Measurements from ENCODE around the gene RPUSD1.

The RPUSD1 gene

DNA sequence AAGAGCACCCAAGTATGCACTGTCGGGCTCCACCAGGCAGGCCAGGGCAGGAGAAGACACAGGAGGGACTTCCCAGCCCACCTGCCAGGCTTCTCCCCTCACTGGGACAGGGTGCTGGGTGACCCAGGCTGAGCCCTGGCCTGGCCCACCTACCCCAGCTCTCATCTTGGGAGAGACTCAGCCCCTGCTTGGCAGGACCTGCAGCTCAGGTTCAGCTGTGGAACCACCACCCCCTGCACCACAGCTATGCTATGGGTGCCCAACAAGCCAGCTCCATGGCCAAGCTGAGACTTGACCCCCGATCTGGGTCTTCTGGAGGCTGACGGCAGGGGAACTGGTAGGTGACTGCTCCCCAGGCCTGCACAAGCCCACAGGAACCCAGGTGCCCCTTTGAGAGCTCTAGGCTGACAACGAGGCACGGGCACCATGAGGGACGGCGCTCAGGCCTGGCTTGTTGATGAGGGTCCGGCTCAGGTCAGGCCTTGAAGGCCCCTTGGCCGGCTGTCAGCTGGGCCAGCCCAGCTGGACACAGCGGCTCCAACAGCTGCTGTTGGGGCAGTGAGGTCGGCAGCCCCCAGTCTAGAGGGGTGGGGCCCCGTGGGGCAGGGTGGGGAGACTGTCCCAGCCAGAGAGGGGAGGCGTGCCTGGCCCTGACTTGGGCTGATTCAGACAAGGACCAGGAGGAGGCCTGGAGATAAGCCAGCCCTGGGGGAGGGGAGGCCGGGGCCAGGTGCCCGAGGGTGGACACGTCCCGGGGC is 4.6 kb downstream of the RPUSD1 start:
- Histone ChIP-seq H4K8ac (ENCODE audit: low read length) (no peak overlapping the region), H3K36me3 (ENCODE audit: control insufficient read depth in 1 of 2, insufficient read depth in 2 of 2, low read depth in 1 of 2, low read length in 2 of 2) (peaks cover 8 to 36% of the 10 kb centered on the region in 2 experiments), H3K14ac (ENCODE audit: low read length in 2 of 2) (no peak overlapping the region), H3K23ac (ENCODE audit: low read length in 2 of 2) (no peak overlapping the region), H3K4me2 (ENCODE audit: low read length, poor library complexity, severe bottlenecking) (no peak overlapping the region), H2BK12ac (ENCODE audit: low read length in 2 of 2) (no peak overlapping the region), H3K18ac (ENCODE audit: low read depth in 1 of 2, low read length in 2 of 2) (no peak overlapping the region), H3K4ac (ENCODE audit: low read depth in 1 of 2, low read length in 2 of 2) (no peak overlapping the region), H4K91ac (ENCODE audit: low read length) (no peak overlapping the region), H2AFZ (ENCODE audit: low read depth, low read length) (no peak overlapping the region), H2BK5ac (ENCODE audit: low read depth, low read length, poor library complexity, severe bottlenecking) (no peak overlapping the region), H3K9me3 (ENCODE audit: control insufficient read depth, low read length) (no peaks in the 10 kb centered on the region), H3K79me1 (replicated peaks; ENCODE audit: low read length, poor library complexity, severe bottlenecking) (peaks cover 9% of the 10 kb centered on the region), H3K4me3 (ENCODE audit: insufficient read depth in 1 of 2, low read depth in 1 of 2, low read length in 2 of 2) (no peak overlapping the region), H3K27me3 (ENCODE audit: control insufficient read depth in 1 of 2, insufficient read depth in 1 of 2, low read length in 2 of 2) (peaks cover 3 to 47% of the 10 kb centered on the region in 2 experiments), H2AK5ac (ENCODE audit: low read length, severe bottlenecking) (no peak overlapping the region), H3K4me1 (ENCODE audit: control insufficient read depth, insufficient read depth, low read depth, low read length) (peaks cover 30% of the 10 kb centered on the region), H3K9ac (ENCODE audit: low read length) (no peak overlapping the region), H2BK120ac (ENCODE audit: low read depth, low read length) (no peak overlapping the region), H2BK15ac (ENCODE audit: low read depth, poor library complexity, severe bottlenecking) (no peak overlapping the region), H3K27ac (ENCODE audit: low read length, poor library complexity, severe bottlenecking) (no peak overlapping the region)
- DNase-seq = no peak
- 81% methylated on average over 17 of the region's 17 CpGs for WGBS

DNA sequence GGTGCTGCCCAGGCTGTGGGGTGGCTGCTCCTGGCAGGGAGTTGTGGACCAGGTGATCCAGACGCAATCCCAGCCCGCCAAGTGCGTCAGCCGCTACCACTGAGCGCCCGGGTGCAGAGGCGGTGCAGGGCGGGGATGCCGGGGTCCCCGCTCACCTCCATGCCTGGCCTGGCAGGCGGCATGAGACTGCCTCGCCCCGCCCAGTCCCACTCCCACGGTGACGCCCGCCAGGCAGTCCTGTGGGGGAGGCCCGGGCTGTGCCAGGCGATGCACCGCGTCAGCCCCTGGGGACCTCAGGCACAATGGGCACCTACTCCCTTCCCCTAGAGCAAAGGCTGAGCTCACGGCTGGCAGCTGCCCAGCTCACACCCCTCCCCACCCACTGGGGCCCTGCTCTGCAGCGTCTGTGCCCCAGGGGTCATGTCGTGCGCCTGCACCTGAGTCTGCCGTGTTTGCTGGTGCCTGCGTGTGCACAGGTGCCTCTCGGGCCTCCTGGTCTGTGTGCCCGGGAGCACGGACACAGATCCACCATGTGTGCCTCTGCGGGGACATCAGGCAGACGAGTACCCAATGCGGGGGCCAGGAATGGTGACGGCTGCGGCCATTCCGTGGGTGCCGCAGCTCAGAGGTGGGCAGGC is 5.3 kb downstream of the RPUSD1 start:
- peaks cover 9% of the 10 kb centered on the region for H3K79me1 ChIP-seq (replicated peaks; ENCODE audit: low read length, poor library complexity, severe bottlenecking)
- DNase-seq = no peak
- H2BK5ac ChIP-seq (ENCODE audit: low read depth, low read length, poor library complexity, severe bottlenecking) = no peak overlapping the region
- H2BK120ac ChIP-seq (ENCODE audit: low read depth, low read length) = no peak overlapping the region
- H3K9me3 ChIP-seq (ENCODE audit: control insufficient read depth, low read length) = no peaks in the 10 kb centered on the region
- no peak overlapping the region for H3K4me3 ChIP-seq (ENCODE audit: insufficient read depth in 1 of 2, low read depth in 1 of 2, low read length in 2 of 2)
- H3K36me3 ChIP-seq (ENCODE audit: control insufficient read depth in 1 of 2, insufficient read depth in 2 of 2, low read depth in 1 of 2, low read length in 2 of 2) = peaks cover 8 to 36% of the 10 kb centered on the region in 2 experiments
- H3K9ac ChIP-seq (ENCODE audit: low read length) = no peak overlapping the region
- no peak overlapping the region for H2BK15ac ChIP-seq (ENCODE audit: low read depth, poor library complexity, severe bottlenecking)
- 89% methylated on average over 36 of the region's 36 CpGs for WGBS
- no peak overlapping the region for H3K27ac ChIP-seq (ENCODE audit: low read length, poor library complexity, severe bottlenecking)
- H3K4me1 ChIP-seq (ENCODE audit: control insufficient read depth, insufficient read depth, low read depth, low read length) = peaks cover 37% of the 10 kb centered on the region
- H3K4ac ChIP-seq (ENCODE audit: low read depth in 1 of 2, low read length in 2 of 2) = no peak overlapping the region
- peak overlapping the region; percentile 18 for H4K91ac ChIP-seq (ENCODE audit: low read length)
- no peak overlapping the region for H4K8ac ChIP-seq (ENCODE audit: low read length)
- H3K23ac ChIP-seq (ENCODE audit: low read length in 2 of 2) = no peak overlapping the region
- no peak overlapping the region for H3K4me2 ChIP-seq (ENCODE audit: low read length, poor library complexity, severe bottlenecking)
- H3K18ac ChIP-seq (ENCODE audit: low read depth in 1 of 2, low read length in 2 of 2) = no peak overlapping the region
- no peak overlapping the region for H2AFZ ChIP-seq (ENCODE audit: low read depth, low read length)
- H2BK12ac ChIP-seq (ENCODE audit: low read length in 2 of 2) = no peak overlapping the region
- no peak overlapping the region for H3K14ac ChIP-seq (ENCODE audit: low read length in 2 of 2)
- H3K27me3 ChIP-seq (ENCODE audit: control insufficient read depth in 1 of 2, insufficient read depth in 1 of 2, low read length in 2 of 2) = peaks cover 3 to 54% of the 10 kb centered on the region in 2 experiments
- no peak overlapping the region for H2AK5ac ChIP-seq (ENCODE audit: low read length, severe bottlenecking)

DNA sequence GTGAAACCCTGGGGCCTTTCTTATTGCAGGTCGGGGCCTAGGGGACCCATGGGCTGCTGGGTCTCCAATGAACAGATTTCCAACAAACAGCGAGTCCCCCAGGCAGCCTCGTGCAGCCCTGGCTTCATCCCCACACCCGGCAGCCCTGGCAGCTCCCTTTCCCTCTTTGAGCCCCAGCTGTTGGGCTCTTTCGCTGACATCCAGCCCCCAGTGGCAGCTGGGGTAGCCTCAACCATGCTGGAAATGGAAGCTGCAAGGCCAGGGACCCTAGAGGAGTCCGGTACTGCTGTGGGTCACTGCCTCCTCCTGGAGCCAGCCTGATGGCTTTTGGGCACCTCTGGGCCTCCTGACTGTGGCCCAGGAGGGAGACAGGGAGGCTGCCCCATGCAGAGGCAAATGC is 5.9 kb downstream of the RPUSD1 start:
- WGBS = 75% methylated on average over 6 of the region's 6 CpGs
- Histone ChIP-seq H3K9ac (ENCODE audit: low read length) (no peak overlapping the region), H2AFZ (ENCODE audit: low read depth, low read length) (no peak overlapping the region), H3K4me1 (ENCODE audit: control insufficient read depth, insufficient read depth, low read depth, low read length) (peaks cover 34% of the 10 kb centered on the region), H3K79me1 (replicated peaks; ENCODE audit: low read length, poor library complexity, severe bottlenecking) (peaks cover 7% of the 10 kb centered on the region), H2BK120ac (ENCODE audit: low read depth, low read length) (no peak overlapping the region), H3K18ac (ENCODE audit: low read depth in 1 of 2, low read length in 2 of 2) (no peak overlapping the region), H2BK5ac (ENCODE audit: low read depth, low read length, poor library complexity, severe bottlenecking) (no peak overlapping the region), H3K4me2 (ENCODE audit: low read length, poor library complexity, severe bottlenecking) (no peak overlapping the region), H4K91ac (ENCODE audit: low read length) (no peak overlapping the region), H3K4me3 (ENCODE audit: insufficient read depth in 1 of 2, low read depth in 1 of 2, low read length in 2 of 2) (no peak overlapping the region), H3K27me3 (ENCODE audit: control insufficient read depth in 1 of 2, insufficient read depth in 1 of 2, low read length in 2 of 2) (peaks cover 3 to 58% of the 10 kb centered on the region in 2 experiments), H3K23ac (ENCODE audit: low read length in 2 of 2) (no peak overlapping the region), H3K9me3 (ENCODE audit: control insufficient read depth, low read length) (no peaks in the 10 kb centered on the region), H3K36me3 (ENCODE audit: control insufficient read depth in 1 of 2, insufficient read depth in 2 of 2, low read depth in 1 of 2, low read length in 2 of 2) (peaks cover 8 to 32% of the 10 kb centered on the region in 2 experiments), H3K27ac (ENCODE audit: low read length, poor library complexity, severe bottlenecking) (no peak overlapping the region), H2BK15ac (ENCODE audit: low read depth, poor library complexity, severe bottlenecking) (no peak overlapping the region), H4K8ac (ENCODE audit: low read length) (no peak overlapping the region), H2AK5ac (ENCODE audit: low read length, severe bottlenecking) (no peak overlapping the region), H2BK12ac (ENCODE audit: low read length in 2 of 2) (no peak overlapping the region), H3K14ac (ENCODE audit: low read length in 2 of 2) (no peak overlapping the region), H3K4ac (ENCODE audit: low read depth in 1 of 2, low read length in 2 of 2) (no peak overlapping the region)
- DNase-seq = no peak

DNA sequence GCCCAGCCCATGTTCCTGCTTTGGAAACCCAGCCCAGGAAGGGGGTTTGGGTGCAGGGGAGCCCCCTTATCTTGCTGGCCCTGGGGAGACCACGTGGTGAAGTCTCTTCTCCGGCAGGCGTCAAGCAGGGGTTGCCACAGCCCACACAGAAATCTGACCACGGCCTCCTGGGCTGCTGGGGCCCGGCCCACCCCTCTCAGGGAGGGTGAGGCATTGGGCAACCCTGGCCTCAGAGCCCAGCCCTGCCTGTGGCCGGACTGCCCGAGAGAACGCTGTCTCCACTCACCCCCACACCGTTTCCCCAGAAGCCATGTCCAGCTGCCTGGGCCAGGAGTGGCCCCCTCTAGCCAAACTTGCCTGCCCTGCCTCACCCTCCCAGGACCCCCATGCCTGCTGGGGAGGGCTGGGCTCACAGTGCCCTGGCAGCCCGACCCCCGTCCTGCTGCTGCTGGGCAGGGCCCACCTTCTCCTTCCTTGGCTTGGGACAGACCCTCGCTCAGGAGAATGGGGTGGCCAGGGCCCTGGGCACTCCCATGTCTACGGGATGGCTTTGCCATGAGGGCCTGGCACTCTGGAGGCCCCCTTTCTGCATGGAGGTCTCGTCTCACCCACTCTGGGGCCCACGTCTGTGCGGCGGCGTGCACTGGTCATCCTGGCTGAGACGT is 6.7 kb downstream of the RPUSD1 start:
- Histone ChIP-seq H3K4me1 (ENCODE audit: control insufficient read depth, insufficient read depth, low read depth, low read length) (peaks cover 27% of the 10 kb centered on the region), H2BK12ac (ENCODE audit: low read length in 2 of 2) (no peak overlapping the region), H3K27me3 (ENCODE audit: control insufficient read depth in 1 of 2, insufficient read depth in 1 of 2, low read length in 2 of 2) (peaks cover 3 to 58% of the 10 kb centered on the region in 2 experiments), H4K91ac (ENCODE audit: low read length) (no peak overlapping the region), H3K4me3 (ENCODE audit: insufficient read depth in 1 of 2, low read depth in 1 of 2, low read length in 2 of 2) (no peak overlapping the region), H2BK120ac (ENCODE audit: low read depth, low read length) (no peak overlapping the region), H2AFZ (ENCODE audit: low read depth, low read length) (no peak overlapping the region), H2AK5ac (ENCODE audit: low read length, severe bottlenecking) (no peak overlapping the region), H3K4ac (ENCODE audit: low read depth in 1 of 2, low read length in 2 of 2) (no peak overlapping the region), H4K8ac (ENCODE audit: low read length) (no peak overlapping the region), H3K9me3 (ENCODE audit: control insufficient read depth, low read length) (no peaks in the 10 kb centered on the region), H3K23ac (ENCODE audit: low read length in 2 of 2) (no peak overlapping the region), H3K36me3 (ENCODE audit: control insufficient read depth in 1 of 2, insufficient read depth in 2 of 2, low read depth in 1 of 2, low read length in 2 of 2) (peaks cover 5 to 25% of the 10 kb centered on the region in 2 experiments), H3K4me2 (ENCODE audit: low read length, poor library complexity, severe bottlenecking) (no peak overlapping the region), H3K9ac (ENCODE audit: low read length) (no peak overlapping the region), H3K79me1 (replicated peaks; ENCODE audit: low read length, poor library complexity, severe bottlenecking) (peaks cover 4% of the 10 kb centered on the region), H2BK5ac (ENCODE audit: low read depth, low read length, poor library complexity, severe bottlenecking) (no peak overlapping the region), H3K14ac (ENCODE audit: low read length in 2 of 2) (no peak overlapping the region), H2BK15ac (ENCODE audit: low read depth, poor library complexity, severe bottlenecking) (no peak overlapping the region), H3K27ac (ENCODE audit: low read length, poor library complexity, severe bottlenecking) (no peak overlapping the region), H3K18ac (ENCODE audit: low read depth in 1 of 2, low read length in 2 of 2) (no peak overlapping the region)
- DNase-seq = no peak
- WGBS = 75% methylated on average over 19 of the region's 19 CpGs
